HG02970 (cell line): ENCODE data around the gene CEP135.
"Not testable (repeated sequence)": the region's sequence is repeated elsewhere in the genome, so short reads cannot be mapped to it uniquely, and the experiment has no call there.

Source experiments
- ATAC-seq: cut with Tn5 transposase; IDR thresholded peaks from one replicate; pipeline ENCODE4 v1.9.1; 2021; ENCODE audit warnings: mild to moderate bottlenecking, moderate library complexity, moderate number of reproducible peaks; ENCODE audit not compliant: unreplicated experiment, low FRiP score

Gene CEP135

DNA sequence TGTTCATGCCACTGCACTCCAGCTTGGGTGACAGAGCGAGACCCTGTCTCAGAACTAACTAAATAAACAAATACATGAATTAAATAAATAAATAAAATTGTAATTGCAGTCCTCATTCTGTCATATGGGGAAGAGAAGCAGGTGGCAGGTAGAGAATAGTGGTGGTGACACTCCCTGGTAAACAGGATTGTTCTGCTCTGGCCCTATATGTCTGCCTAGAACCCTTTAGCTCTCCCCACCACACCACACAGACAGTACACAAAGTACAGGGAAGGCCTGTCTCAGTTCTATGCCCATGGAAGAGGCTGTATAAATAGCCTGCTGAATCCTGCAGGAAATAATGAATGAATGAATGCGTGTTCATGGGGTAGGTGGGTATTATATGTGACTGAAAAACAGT, 117.7 kb downstream of the CEP135 start:
- ATAC-seq = no peak

DNA sequence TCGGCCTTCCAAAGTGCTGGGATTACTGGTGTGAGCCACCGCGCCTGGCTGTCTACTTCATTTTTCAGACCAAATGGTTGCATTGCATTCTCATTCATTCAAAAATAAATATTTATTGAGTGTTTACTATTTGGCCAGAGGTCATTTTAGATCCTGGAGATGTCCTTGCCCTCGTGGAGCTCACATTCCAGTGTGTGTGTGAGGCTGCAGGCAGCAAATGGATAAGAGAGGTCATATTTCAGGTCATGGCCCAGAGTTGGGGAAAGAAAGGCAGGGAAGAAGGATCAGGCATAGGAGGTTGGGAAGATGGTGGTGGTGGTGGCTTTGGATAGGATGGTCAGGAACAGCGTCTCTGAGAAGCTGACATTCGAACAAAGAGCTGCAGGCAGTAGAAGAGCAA, 119.1 kb downstream of the CEP135 start:
- no peak for ATAC-seq

DNA sequence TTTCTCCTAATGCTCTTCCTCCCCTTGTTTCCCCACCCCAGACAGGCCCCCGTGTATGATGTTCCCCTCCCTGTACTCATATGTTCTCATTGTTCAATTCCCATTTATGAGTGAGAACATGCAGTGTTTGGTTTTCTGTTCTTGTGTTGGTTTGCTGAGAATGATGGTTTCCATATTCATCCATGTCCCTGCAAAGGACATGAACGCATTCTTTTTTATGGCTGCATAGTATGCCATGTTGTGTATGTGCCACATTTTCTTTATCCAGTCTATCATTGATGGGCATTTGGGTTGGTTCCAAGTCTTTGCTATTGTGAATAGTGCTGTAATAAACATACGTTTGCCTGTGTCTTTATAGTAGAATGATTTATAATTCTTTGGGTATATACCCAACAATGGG, 124.0 kb downstream of the CEP135 start:
- ATAC-seq = not testable (repeated sequence)

DNA sequence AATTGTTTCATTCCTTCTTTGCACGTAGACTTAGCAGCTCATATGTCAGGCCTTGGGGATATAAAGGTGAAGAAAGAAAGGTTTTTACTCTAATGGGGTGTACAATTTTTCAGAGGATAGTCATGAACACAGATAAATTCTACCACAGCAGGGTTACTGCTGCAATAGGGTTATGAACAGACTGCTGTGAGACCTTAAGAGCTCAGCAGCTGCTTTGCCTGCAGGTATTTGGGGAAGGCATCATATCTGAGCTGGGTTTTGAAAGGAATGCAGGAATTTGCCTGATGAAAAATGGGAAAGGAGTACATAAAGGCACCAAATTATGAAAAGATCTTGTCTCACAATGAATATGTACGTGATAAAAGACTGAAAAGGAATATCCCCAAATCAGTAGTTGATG, 128.9 kb downstream of the CEP135 start:
- ATAC-seq = no peak

DNA sequence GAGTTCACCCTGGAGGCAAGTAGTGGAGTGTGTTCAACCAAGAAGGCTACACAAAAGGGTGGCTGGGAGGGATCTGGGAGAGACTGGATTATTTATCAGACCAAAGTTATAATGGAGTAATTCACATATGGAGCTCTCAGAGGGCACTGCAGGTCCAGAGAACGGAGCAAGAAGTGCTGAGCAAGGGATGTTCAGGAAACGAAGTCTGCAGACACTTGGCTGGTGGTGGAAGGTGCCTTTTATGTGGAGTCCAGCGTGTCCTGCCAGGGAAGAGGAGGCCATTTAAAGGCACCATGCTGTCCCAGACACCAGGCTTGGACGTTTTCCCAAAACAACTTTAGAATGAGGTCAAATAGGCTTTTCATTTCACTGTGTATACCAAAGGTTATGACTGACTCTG, 130.1 kb downstream of the CEP135 start:
- ATAC-seq = no peak

DNA sequence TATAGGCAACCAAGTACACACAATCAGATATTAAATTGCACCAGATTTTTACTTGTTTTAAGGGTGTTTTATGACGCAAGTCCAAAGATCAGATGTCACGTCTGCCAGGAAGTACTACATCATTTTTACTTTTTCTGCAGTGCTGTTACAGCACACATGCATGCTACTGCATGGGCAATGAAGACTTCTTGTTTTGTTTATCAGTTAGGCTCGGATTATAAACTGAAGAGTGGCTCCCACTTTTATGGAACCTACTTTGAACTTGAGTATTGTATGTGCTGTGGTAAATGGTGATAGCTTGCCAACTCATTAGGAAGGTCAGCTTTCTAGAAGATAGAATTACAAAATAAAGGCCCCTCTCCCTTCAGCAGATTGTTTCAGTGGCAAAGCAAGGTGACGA, 131.6 kb downstream of the CEP135 start:
- ATAC-seq = no peak

DNA sequence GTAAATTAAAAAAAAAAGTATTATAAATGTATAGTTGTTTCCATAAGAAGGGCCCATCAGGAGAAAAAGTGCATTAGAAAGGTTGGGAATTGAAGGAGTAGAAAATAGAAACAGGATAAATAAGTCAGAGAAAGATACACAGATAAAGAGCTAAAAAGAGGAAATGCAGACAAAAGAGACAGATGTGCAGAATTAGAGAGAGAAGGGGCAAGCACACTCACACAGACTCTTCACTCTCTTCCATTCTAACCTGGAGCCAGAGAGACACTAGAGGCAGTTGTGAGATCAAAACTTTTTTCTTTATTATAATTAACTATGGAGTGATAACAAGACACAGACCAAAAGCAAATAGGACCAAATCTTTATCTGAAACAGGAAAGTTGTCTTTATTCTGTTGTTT, 134.1 kb downstream of the CEP135 start:
- no peak for ATAC-seq
